Liver (tissue), 9 donors: Measurements from ENCODE around the gene POLR2L. TPM values are rescaled to one million over a fixed set of nuclear protein-coding genes. Genes with fewer than 3 reads are reported as not detected.
A peak's percentile ranks its signal among the peaks of the same experiment; 100 is the strongest.

Experiments used
- DNase-seq: peaks from one replicate; pipeline ENCODE4 v3.0.0-alpha.2; 2017; ENCODE audit warnings: low spot score
- H3K27ac ChIP-seq, 2 donors: one replicate each; pipeline ENCODE4 v1.7.0; 2013; ENCODE audit warnings: inconsistent platforms in 2 of 2, low read length in 2 of 2, control low read depth in 1 of 2, low read depth in 1 of 2, mild to moderate bottlenecking in 1 of 2
- H3K27me3 ChIP-seq, 4 donors: one replicate each; pipeline versions ENCODE4 v1.6.1 to v1.7.0; 2013; ENCODE audit warnings: low read length in 3 of 4, inconsistent platforms in 1 of 4, mild to moderate bottlenecking in 1 of 4, moderate library complexity in 1 of 4; ENCODE audit not compliant: control insufficient read depth in 4 of 4, insufficient read depth in 4 of 4
- H3K36me3 ChIP-seq, 4 donors: one replicate each; pipeline versions ENCODE4 v1.6.1 to v1.7.0; 2013; ENCODE audit warnings: low read length in 3 of 4, mild to moderate bottlenecking in 3 of 4, low read depth in 1 of 4, moderate library complexity in 1 of 4; ENCODE audit not compliant: control insufficient read depth in 4 of 4, insufficient read depth in 3 of 4
- H3K4me1 ChIP-seq, 4 donors: one replicate each; pipeline versions ENCODE4 v1.6.1 to v1.7.0; 2013; ENCODE audit warnings: low read length in 3 of 4, mild to moderate bottlenecking in 3 of 4, moderate library complexity in 1 of 4; ENCODE audit not compliant: control insufficient read depth in 4 of 4, insufficient read depth in 4 of 4
- H3K4me3 ChIP-seq, 3 donors: one replicate each; pipeline versions ENCODE4 v1.6.1 to v1.7.0; 2013; ENCODE audit warnings: low read length in 3 of 3, control low read depth in 1 of 3, low read depth in 1 of 3, mild to moderate bottlenecking in 1 of 3
- H3K9ac ChIP-seq, 2 donors: one replicate each; pipeline ENCODE4 v1.7.0; 2013; ENCODE audit warnings: low read length in 2 of 2, mild to moderate bottlenecking in 2 of 2, moderate library complexity in 2 of 2, control low read depth in 1 of 2, low read depth in 1 of 2
- H3K9me3 ChIP-seq, 4 donors: one replicate each; pipeline versions ENCODE4 v1.6.1 to v1.7.0; 2013; ENCODE audit warnings: low read length in 3 of 4; ENCODE audit not compliant: control insufficient read depth in 4 of 4
- ATF3 ChIP-seq: IDR thresholded peaks from 2 replicates; pipeline ENCODE4 v1.6.1; 2016; ENCODE audit warnings: antibody characterized with exemption
- CTCF ChIP-seq: fragments of 150-350 bp; IDR thresholded peaks from 2 replicates; pipeline ENCODE4 v1.5.1; 2017; ENCODE audit warnings: improper control_type of control experiment, low read depth, low read length; ENCODE audit not compliant: missing input control
- EGR1 ChIP-seq, 2 donors: IDR thresholded peaks; 2 replicates each; pipeline ENCODE4 v1.6.1; 2016 to 2018; ENCODE audit warnings: antibody characterized with exemption in 2 of 2, low read depth in 2 of 2
- FOXA1 ChIP-seq: IDR thresholded peaks from 2 replicates; pipeline ENCODE4 v1.6.1; 2016; ENCODE audit warnings: antibody characterized with exemption
- FOXA2 ChIP-seq: IDR thresholded peaks from 2 replicates; pipeline ENCODE4 v1.6.1; 2016; ENCODE audit warnings: antibody characterized with exemption
- GABPA ChIP-seq, 2 donors: IDR thresholded peaks in 1 of 2; conservative IDR thresholded peaks in 1 of 2; 2 replicates each; pipeline ENCODE4 v1.6.1; 2016; ENCODE audit warnings: antibody characterized with exemption in 2 of 2, mild to moderate bottlenecking in 1 of 2, moderate library complexity in 1 of 2
- HNF4A ChIP-seq, 2 donors: conservative IDR thresholded peaks; 2 replicates each; pipeline ENCODE4 v1.6.1; 2016; ENCODE audit warnings: antibody characterized with exemption in 2 of 2, mild to moderate bottlenecking in 2 of 2
- HNF4G ChIP-seq: IDR thresholded peaks from 2 replicates; pipeline ENCODE4 v1.6.1; 2016; ENCODE audit warnings: antibody characterized with exemption
- JUND ChIP-seq, 2 donors: IDR thresholded peaks; 2 replicates each; pipeline ENCODE4 v1.6.1; 2016; ENCODE audit warnings: antibody characterized with exemption in 2 of 2
- NR2F2 ChIP-seq: IDR thresholded peaks from 2 replicates; pipeline ENCODE4 v1.6.1; 2016; ENCODE audit warnings: antibody characterized with exemption
- RAD21 ChIP-seq, 2 donors: IDR thresholded peaks; 2 replicates each; pipeline ENCODE4 v1.6.1; 2016; ENCODE audit warnings: antibody characterized with exemption in 2 of 2, mild to moderate bottlenecking in 2 of 2
- REST ChIP-seq: IDR thresholded peaks from 2 replicates; pipeline ENCODE4 v1.6.1; 2016; ENCODE audit warnings: antibody characterized with exemption, mild to moderate bottlenecking
- RXRA ChIP-seq, 2 donors: IDR thresholded peaks; 2 replicates each; pipeline ENCODE4 v1.6.1; 2017 to 2018; ENCODE audit warnings: antibody characterized with exemption in 2 of 2, mild to moderate bottlenecking in 1 of 2
- SP1 ChIP-seq: IDR thresholded peaks from 2 replicates; pipeline ENCODE4 v1.6.1; 2018; ENCODE audit warnings: antibody characterized with exemption, mild to moderate bottlenecking
- TAF1 ChIP-seq: conservative IDR thresholded peaks from 2 replicates; pipeline ENCODE4 v1.6.1; 2016; ENCODE audit warnings: antibody characterized with exemption, mild to moderate bottlenecking
- YY1 ChIP-seq: IDR thresholded peaks from 2 replicates; pipeline ENCODE4 v1.6.1; 2016; ENCODE audit warnings: antibody characterized with exemption, mild to moderate bottlenecking
- WGBS: extraction: QIAGEN DNeasy Blood & Tissue Kit; methylation state at CpG from one replicate; pipeline ENCODE4 v1.1.7; 2013; 5-methylcytosine and 5-hydroxymethylcytosine counted together
- polyA plus RNA-seq, 2 donors: library from polyadenylated mRNA; stranded (reverse) in 1 of 2; unstranded in 1 of 2; fragments of 200-250 nt in 1 of 2; fragments of >200 nt in 1 of 2; fragmentation: Nextera tagmentation in 1 of 2; extraction: Ambion mirVana in 1 of 2; gene quantifications; one replicate each; pipeline versions ENCODE4 v1.2.1 to v1.2.3, GENCODE V29; 2013 to 2015
- total RNA-seq, 2 donors: library from RNA; depleted of rRNA; stranded (reverse); fragments of >200 nt; gene quantifications; one replicate each; pipeline ENCODE4 v1.2.3, GENCODE V29; 2014
- TF ChIP-seq, protein P1 (sequence below): IDR thresholded peaks from 2 replicates; pipeline ENCODE4 v1.6.1; 2016; ENCODE audit warnings: antibody characterized with exemption
- donor health status: healthy.
- donor health status: healthy.
- donor health status: healthy.
- donor health status: healthy.
- donor health status: healthy.

Gene POLR2L
- total and polyA plus RNA-seq, 4 donors, result 28.1 to 230 (median 106) TPM

DNA sequence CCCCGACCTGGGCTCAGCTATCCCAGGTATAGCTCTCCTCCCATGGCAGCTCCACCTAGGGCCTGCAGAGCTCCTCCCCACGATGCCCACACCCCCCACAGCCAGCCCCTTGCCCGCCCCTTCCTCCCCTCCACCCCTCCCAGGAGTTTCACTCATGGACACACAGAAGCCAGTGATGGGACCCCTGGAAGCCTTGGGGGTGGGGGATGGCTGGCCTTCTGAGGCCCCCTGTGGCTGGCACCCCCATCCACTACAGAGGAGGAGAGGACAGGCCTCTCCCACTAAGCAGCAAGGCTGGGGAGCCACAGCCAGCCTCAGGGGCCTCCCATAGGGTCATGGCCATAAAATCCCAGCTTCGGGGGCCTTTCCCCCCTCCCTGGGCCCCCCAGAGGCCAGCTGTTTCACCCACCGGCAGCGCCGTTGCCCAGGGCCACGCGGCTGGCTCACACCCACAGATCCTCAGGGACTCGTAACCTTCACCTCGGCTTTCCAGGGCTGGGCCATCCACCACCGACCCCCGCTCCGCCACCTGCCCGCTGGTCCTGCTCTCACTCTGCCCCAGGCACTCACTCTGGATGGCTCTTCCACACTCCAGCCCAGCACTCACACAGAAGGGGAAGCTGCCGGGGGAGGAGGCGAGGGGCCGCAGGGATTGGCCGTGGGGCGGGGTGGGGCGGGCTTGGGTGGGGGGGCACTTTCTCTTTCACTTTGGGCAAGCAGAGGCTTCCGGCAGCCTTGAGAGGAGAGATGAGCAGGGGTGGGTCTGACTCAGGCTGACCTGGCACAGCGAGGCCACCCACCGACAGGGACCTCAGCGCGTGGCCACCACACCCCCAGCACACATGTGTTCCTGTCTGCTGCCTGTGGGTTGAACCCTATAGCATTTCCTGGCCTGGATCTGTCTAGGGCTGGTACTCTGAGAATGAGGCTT lies 46.4 kb downstream of the POLR2L start:
- H3K36me3 ChIP-seq, result peaks cover 0 to 12% (median 6%) of the 10 kb centered on the region in 4 donors
- peaks cover 11 to 47% (median 28%) of the 10 kb centered on the region in 4 donors for H3K4me1 ChIP-seq
- H3K27me3 ChIP-seq, result no peaks in the 10 kb centered on the region
- TF ChIP-seq RXRA (IDR thresholded peaks at IDR 0.05) (peak in 1 of 2 donors; percentile 16), RAD21 (IDR thresholded peaks at IDR 0.05) (no peak), HNF4G (no peak)
- peak overlapping the region; percentile 87 to 91 for H3K9ac ChIP-seq
- 3% methylated on average over 26 of the region's 26 CpGs for WGBS
- H3K4me3 ChIP-seq, result peak overlapping the region; percentile 71 to 83 (median 77)
- peak; percentile 77 for DNase-seq
- no peaks in the 10 kb centered on the region for H3K9me3 ChIP-seq
- peak overlapping the region; percentile 97 to 98 for H3K27ac ChIP-seq

GRCh38 chr11:794766-795633 lies 47.3 kb downstream of the POLR2L start:
- WGBS, result 34% methylated on average over 38 of the region's 38 CpGs
- peak overlapping the region in 1 of 2 donors; percentile 22 for H3K9ac ChIP-seq
- H3K9me3 ChIP-seq, result no peaks in the 10 kb centered on the region
- DNase-seq, result no peak
- H3K36me3 ChIP-seq, result peaks cover 0 to 11% (median 6%) of the 10 kb centered on the region in 4 donors
- TF ChIP-seq JUND (IDR thresholded peaks at IDR 0.05) (no peak), FOXA1 (no peak), RXRA (IDR thresholded peaks at IDR 0.05) (no peak)
- peaks cover 11 to 47% (median 29%) of the 10 kb centered on the region in 4 donors for H3K4me1 ChIP-seq
- peak overlapping the region; percentile 45 to 83 (median 77) for H3K4me3 ChIP-seq
- H3K27ac ChIP-seq, result peak overlapping the region; percentile 97 to 98
- H3K27me3 ChIP-seq, result no peaks in the 10 kb centered on the region

GRCh38 chr11:794013-794765 lies 48.1 kb downstream of the POLR2L start:
- Histone ChIP-seq H3K9me3 (no peaks in the 10 kb centered on the region), H3K4me1 (peaks cover 11 to 47% (median 30%) of the 10 kb centered on the region in 4 donors), H3K36me3 (peaks cover 0 to 10% (median 5%) of the 10 kb centered on the region in 4 donors), H3K9ac (no peak overlapping the region), H3K4me3 (peak overlapping the region in 1 of 3 donors; percentile 77), H3K27ac (peak overlapping the region in 1 of 2 donors; percentile 98), H3K27me3 (no peaks in the 10 kb centered on the region)
- WGBS, result 92% methylated on average over 31 of the region's 31 CpGs
- no peak for DNase-seq
- TF ChIP-seq JUND (IDR thresholded peaks at IDR 0.05) (no peak), NR2F2 (no peak), ATF3 (no peak), SP1 (no peak), EGR1 (IDR thresholded peaks at IDR 0.05; ENCODE audit: low read depth in 2 of 2) (no peak), REST (no peak), RAD21 (IDR thresholded peaks at IDR 0.05) (no peak), TAF1 (no peak), HNF4G (no peak), FOXA1 (no peak), CTCF (no peak), YY1 (no peak), FOXA2 (no peak), GABPA (IDR thresholded peaks at IDR 0.05 in 1 of 2, conservative IDR thresholded peaks at IDR 0.05 in 1 of 2) (no peak), HNF4A (conservative IDR thresholded peaks at IDR 0.05) (no peak), RXRA (IDR thresholded peaks at IDR 0.05) (no peak)
- TF ChIP-seq, protein P1, sequence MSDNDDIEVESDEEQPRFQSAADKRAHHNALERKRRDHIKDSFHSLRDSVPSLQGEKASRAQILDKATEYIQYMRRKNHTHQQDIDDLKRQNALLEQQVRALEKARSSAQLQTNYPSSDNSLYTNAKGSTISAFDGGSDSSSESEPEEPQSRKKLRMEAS, result no peak
